ENCODE results near the gene DNAJB11.

The DNAJB11 gene

DNA sequence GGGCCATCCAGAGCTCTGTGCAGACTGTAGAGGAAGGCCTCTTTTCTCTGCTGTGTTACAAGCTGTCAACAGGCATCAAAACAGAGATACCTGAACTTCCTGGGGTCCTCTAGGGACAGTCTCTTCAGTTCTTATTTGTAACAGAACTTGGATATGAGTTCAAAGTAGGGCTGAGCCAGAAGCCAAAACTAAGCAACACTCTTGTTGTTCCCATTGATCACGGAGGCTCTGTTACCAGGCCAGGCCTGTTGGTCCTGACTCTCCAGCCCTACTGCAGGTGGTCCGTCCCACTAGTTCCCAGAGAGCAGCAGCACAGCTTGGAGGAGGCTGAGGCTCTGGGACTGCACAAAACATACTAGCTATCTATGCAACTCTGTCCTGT is 29.3 kb downstream of the DNAJB11 start:
- no peak for DNase-seq (ENCODE audit: low read depth)
- no peak overlapping the region for H3K4me3 ChIP-seq (ENCODE audit: control insufficient read depth, low read depth, low read length)
- TF ChIP-seq, protein P1, sequence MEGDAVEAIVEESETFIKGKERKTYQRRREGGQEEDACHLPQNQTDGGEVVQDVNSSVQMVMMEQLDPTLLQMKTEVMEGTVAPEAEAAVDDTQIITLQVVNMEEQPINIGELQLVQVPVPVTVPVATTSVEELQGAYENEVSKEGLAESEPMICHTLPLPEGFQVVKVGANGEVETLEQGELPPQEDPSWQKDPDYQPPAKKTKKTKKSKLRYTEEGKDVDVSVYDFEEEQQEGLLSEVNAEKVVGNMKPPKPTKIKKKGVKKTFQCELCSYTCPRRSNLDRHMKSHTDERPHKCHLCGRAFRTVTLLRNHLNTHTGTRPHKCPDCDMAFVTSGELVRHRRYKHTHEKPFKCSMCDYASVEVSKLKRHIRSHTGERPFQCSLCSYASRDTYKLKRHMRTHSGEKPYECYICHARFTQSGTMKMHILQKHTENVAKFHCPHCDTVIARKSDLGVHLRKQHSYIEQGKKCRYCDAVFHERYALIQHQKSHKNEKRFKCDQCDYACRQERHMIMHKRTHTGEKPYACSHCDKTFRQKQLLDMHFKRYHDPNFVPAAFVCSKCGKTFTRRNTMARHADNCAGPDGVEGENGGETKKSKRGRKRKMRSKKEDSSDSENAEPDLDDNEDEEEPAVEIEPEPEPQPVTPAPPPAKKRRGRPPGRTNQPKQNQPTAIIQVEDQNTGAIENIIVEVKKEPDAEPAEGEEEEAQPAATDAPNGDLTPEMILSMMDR (IDR thresholded peaks at IDR 0.05; ENCODE audit: control insufficient read depth, insufficient read depth, low read depth, low read length, missing control alignments) = no peak

DNA sequence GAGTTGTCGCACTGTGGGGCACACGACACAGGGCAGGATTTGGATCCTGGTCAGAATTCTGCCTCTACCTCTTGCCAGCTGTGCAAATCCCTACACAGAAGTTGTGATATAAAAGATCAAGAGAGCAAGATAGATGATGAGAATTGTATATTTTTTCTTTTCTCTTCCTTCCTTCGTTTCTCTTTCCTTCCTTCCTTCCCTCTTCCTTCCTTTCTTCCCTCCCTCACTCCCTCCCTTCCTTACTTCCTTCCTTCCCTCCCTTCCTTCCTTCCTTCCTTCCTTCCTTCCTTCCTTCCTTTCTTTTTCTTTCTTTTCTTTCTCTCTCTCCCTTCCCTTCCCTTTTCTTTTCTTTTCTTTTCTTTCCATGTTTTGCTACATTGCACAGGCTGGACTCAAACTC is 30.4 kb downstream of the DNAJB11 start:
- TF ChIP-seq, protein P1 (IDR thresholded peaks at IDR 0.05; ENCODE audit: control insufficient read depth, insufficient read depth, low read depth, low read length, missing control alignments) = no peak
- H3K4me3 ChIP-seq (ENCODE audit: control insufficient read depth, low read depth, low read length) = no peak overlapping the region
- DNase-seq (ENCODE audit: low read depth) = no peak

DNA sequence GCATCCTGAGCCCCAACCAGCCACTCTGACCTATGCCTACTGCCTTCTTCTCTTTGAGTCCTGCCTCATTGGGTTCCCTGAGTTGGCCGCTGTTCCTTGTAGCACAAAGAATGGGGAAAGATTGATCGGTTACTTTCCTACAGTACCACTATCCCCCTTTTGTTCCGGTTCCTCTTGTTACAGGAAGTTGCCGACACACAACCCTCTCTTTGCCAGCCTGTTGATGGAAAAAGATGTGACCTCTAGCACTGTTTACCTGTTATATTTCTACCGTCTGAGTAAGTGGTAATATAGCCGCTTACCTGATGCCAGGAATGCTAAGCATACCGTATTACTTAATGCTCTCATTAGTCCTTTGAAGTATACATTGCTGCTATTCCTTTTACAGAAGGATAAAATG is 32.6 kb downstream of the DNAJB11 start:
- no peak for DNase-seq (ENCODE audit: low read depth)
- H3K4me3 ChIP-seq (ENCODE audit: control insufficient read depth, low read depth, low read length) = no peak overlapping the region
- TF ChIP-seq, protein P1 (IDR thresholded peaks at IDR 0.05; ENCODE audit: control insufficient read depth, insufficient read depth, low read depth, low read length, missing control alignments) = no peak

- no peak overlapping the region for H3K4me3 ChIP-seq (ENCODE audit: control insufficient read depth, low read depth, low read length)
- DNase-seq (ENCODE audit: low read depth) = no peak
- TF ChIP-seq, protein P1 (IDR thresholded peaks at IDR 0.05; ENCODE audit: control insufficient read depth, insufficient read depth, low read depth, low read length, missing control alignments) = no peak
Observed at GRCh38 chr3:186605078-186605477, 34.6 kb downstream of the DNAJB11 start.

GRCh38 chr3:186605561-186606545 is 35.3 kb downstream of the DNAJB11 start:
- TF ChIP-seq, protein P1 (IDR thresholded peaks at IDR 0.05; ENCODE audit: control insufficient read depth, insufficient read depth, low read depth, low read length, missing control alignments) = no peak
- H3K4me3 ChIP-seq (ENCODE audit: control insufficient read depth, low read depth, low read length) = no peak overlapping the region
- no peak for DNase-seq (ENCODE audit: low read depth)

- TF ChIP-seq, protein P1 (IDR thresholded peaks at IDR 0.05; ENCODE audit: control insufficient read depth, insufficient read depth, low read depth, low read length, missing control alignments) = no peak
- no peak overlapping the region for H3K4me3 ChIP-seq (ENCODE audit: control insufficient read depth, low read depth, low read length)
- DNase-seq (ENCODE audit: low read depth) = no peak
Observed at GRCh38 chr3:186608624-186609215, 38.2 kb downstream of the DNAJB11 start.
